ENCODE measurements around the gene HEXIM1.

The HEXIM1 gene

GRCh38 chr17:45130681-45131615 is 17.3 kb upstream of the HEXIM1 start:
- TF ChIP-seq ZNF274 (IDR thresholded peaks at IDR 0.05; ENCODE audit: low read depth, low read length) = no peak

DNA sequence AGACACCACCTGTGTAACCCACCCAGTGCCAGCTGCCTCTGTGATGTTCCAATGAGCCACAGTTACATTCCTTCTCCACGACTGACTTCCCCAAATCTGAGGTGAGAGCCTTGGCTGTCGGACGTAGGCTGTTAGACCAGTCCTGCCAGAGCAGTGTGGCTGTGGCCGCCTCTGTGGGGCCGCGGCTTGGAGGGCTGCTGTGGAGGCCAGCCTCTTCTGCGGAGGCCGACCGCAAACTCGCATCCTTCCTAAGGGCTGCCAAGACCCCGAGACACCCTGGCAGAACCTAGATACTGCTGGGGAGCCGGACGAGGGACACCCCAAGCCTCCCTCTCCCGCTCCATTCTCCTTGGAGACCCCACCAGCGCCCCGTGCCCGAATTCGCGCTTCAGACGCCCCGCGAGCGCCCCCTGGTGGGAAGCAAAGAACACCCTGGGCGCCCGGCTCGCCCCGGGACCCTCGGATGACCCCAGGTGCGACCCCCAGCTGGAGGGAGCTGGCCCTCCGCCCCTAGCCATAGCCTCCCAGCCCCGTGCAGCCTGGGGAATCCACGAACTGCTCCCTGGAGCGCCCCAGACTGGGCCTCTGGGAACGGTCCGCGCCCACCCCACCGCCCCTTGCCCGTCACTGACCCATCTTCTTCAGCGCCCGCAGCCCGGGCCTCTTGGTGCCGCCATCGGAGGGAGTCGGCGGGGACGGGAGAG is 16.5 kb upstream of the HEXIM1 start:
- peak overlapping the region; percentile 61 for H3K4me3 ChIP-seq (ENCODE audit: low read length)
- TF ChIP-seq ZNF274 (IDR thresholded peaks at IDR 0.05; ENCODE audit: low read depth, low read length) = no peak

More at GRCh38 chr17:45130681-45131615, 17.3 kb upstream of the HEXIM1 start:
- H3K4me3 ChIP-seq (ENCODE audit: low read length) = no peak overlapping the region

DNA sequence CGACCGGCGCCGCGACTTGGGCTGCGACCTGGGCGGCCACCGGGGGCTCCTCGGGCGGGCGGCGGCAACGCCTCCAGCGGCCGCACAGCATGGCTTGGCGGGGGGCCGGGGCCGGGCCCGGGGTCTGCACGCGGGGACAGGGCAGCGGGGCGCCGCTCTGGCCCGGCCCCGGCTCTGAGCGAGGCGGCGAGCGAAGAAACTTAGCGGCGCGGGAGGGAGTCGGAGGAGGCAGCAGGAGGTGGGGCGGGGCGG is 16.0 kb upstream of the HEXIM1 start, which contains the start of gene PLCD3:
TSS of gene PLCD3 (minus strand) at position 196 of the 252 bp plus-strand sequence. CDS start at position 91, 105 bp downstream.
- no peak for TF ChIP-seq ZNF274 (IDR thresholded peaks at IDR 0.05; ENCODE audit: low read depth, low read length)

GRCh38 chr17:45132572-45133463 is 15.5 kb upstream of the HEXIM1 start:
- peak overlapping the region; percentile 55 for H3K4me3 ChIP-seq (ENCODE audit: low read length)
- TF ChIP-seq ZNF274 (IDR thresholded peaks at IDR 0.05; ENCODE audit: low read depth, low read length) = no peak

More for the DNA sequence above, 16.0 kb upstream of the HEXIM1 start, which contains the start of gene PLCD3:
- peak within 1 kb of the TSS; percentile 61 for H3K4me3 ChIP-seq (ENCODE audit: low read length)

DNA sequence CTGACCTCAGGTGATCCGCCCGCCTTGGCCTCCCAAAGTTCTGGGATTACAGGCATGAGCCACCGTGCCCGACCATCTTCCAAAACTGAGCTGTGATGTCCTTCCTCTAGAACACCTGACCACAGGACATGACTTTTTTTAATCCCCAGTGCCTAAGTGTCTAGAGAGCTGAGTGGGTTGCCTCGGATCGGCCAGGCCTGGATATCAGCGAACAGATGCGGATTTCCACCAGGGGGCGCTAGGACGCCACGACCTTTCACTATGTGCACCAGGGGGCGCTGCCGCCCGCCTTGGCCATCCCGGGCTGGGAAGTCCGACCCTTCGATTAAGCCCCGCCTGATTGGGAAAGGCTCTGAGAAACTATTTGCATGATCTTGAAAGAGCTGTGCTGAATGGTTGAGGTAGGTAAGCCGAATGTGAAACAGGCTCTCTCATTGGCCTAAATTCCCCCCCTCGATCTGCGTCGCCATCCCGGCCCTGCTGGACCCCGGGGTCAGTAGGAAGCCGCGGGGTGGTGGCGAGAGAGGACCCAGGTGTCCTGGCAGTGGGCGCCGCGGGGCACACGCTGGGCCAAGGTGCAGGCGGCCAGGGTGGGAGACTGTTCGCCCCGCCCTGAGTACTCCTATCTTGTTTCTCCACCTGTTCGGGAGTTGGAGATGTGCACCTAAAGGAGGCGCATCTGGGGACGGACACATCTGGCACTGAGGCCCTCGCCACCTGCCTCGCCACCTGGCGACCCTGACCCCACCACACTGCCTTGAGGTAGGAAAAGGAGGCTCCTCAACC is 12.9 kb upstream of the HEXIM1 start, which contains the start of gene ACBD4:
TSS of gene ACBD4 (plus strand) at position 496 of the 786 bp plus-strand sequence. CDS start 458 bp downstream, outside the sequence.
- no peak for TF ChIP-seq ZNF274 (IDR thresholded peaks at IDR 0.05; ENCODE audit: low read depth, low read length)
- H3K4me3 ChIP-seq (ENCODE audit: low read length) = peak within 1 kb of the TSS; percentile 70

GRCh38 chr17:45135978-45136791 is 12.1 kb upstream of the HEXIM1 start:
- peak overlapping the region; percentile 70 for H3K4me3 ChIP-seq (ENCODE audit: low read length)
- no peak for TF ChIP-seq ZNF274 (IDR thresholded peaks at IDR 0.05; ENCODE audit: low read depth, low read length)

- no peak overlapping the region for H3K4me3 ChIP-seq (ENCODE audit: low read length)
- TF ChIP-seq ZNF274 (IDR thresholded peaks at IDR 0.05; ENCODE audit: low read depth, low read length) = no peak
Observed at GRCh38 chr17:45136846-45137560, 11.3 kb upstream of the HEXIM1 start.

- no peak for TF ChIP-seq ZNF274 (IDR thresholded peaks at IDR 0.05; ENCODE audit: low read depth, low read length)
- H3K4me3 ChIP-seq (ENCODE audit: low read length) = no peak overlapping the region
Observed at GRCh38 chr17:45137561-45138305, 10.5 kb upstream of the HEXIM1 start.

GRCh38 chr17:45138911-45139532 is 9.3 kb upstream of the HEXIM1 start:
- TF ChIP-seq ZNF274 (IDR thresholded peaks at IDR 0.05; ENCODE audit: low read depth, low read length) = no peak
- H3K4me3 ChIP-seq (ENCODE audit: low read length) = no peak overlapping the region

DNA sequence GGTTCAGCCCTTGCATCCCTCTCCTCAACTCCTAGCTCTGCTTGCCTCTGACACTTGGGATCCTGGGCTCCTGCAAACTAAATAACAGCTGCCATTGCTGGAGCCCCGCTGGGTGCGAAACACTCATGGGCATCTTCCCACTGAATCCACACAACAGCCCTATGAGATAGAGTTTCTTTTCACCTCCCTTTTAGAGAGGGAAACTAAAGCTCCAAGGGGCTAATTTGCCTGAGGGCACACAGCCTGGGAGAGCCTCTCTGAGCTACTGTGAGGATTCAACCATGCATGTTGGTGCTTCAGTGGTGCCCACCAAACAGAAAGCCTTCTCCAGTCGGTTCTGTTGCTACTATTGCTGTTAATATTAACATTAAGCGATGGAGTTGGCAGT is 8.7 kb upstream of the HEXIM1 start:
- H3K4me3 ChIP-seq (ENCODE audit: low read length) = no peak overlapping the region
- no peak for TF ChIP-seq ZNF274 (IDR thresholded peaks at IDR 0.05; ENCODE audit: low read depth, low read length)

Measured in GM08714 (cell line).